Left colon (tissue), 2 donors: ENCODE measurements around the gene QDPR. TPM values are rescaled to one million over a fixed set of nuclear protein-coding genes. Genes with fewer than 3 reads are reported as not detected.
A peak's percentile ranks its signal among the peaks of the same experiment; 100 is the strongest.
"Not testable (repeated sequence)": the region's sequence is repeated elsewhere in the genome, so short reads cannot be mapped to it uniquely, and the experiment has no call there.

Experiments
- ATAC-seq: fragments of 200-7000 bp; cut with Tn5 transposase; one replicate; pipeline ENCODE4 v1.9.1; 2020; ENCODE audit warnings: mild to moderate bottlenecking, moderate library complexity
- DNase-seq, 2 donors: peaks; one replicate each; pipeline ENCODE4 v3.0.0-alpha.2; 2020
- intact Hi-C, 2 donors: fragments of 100-400 bp; cut with DNase I in 1 of 2; cut with micrococcal nuclease in 1 of 2; formaldehyde crosslinking; loops; one replicate each; pipeline versions ENCODE4 v1.11.2 to v1.14.0; 2022; cut with DNase I, micrococcal nuclease
- total RNA-seq, 2 donors: library from RNA; stranded (reverse); fragmentation: NEBNext Ultra II Directional; extraction: Animal tissue kit (Norgen Biotek cat#: 25700); gene quantifications; one replicate each; pipeline ENCODE4 v1.2.1, GENCODE V29; 2021
- donor health status: DM: no; HTN: no; CAD: no.
- donor health status: DM: yes; HTN: yes; CAD: no.

The QDPR gene
- total RNA-seq, 2 donors from 2014 or later = 16.9 to 23.7 TPM

GRCh38 chr4:17450269-17450804, 61.6 kb downstream of the QDPR start:
- intact Hi-C loops = no loop called here
- ATAC-seq (no peak), DNase-seq (no peak)

GRCh38 chr4:17448689-17449088, 63.2 kb downstream of the QDPR start:
- intact Hi-C loops = loop anchor here in 1 of 2 donors (5.0 to 10.0 kb wide), 2 partner anchors 104 to 1156 kb away; no protein-coding TSS in a partner anchor
- DNase-seq (no peak), ATAC-seq (no peak)

GRCh38 chr4:17447675-17448298, 64.1 kb downstream of the QDPR start:
- peak in 1 of 2 donors; percentile 27 for DNase-seq
- intact Hi-C loops = loop anchor here in 1 of 2 donors (5.0 to 10.0 kb wide), 2 partner anchors 103 to 1155 kb away; no protein-coding TSS in a partner anchor
- ATAC-seq = peak; percentile 82

- intact Hi-C loops = loop anchor here in 1 of 2 donors (5.0 to 10.0 kb wide), 2 partner anchors 102 to 1155 kb away; no protein-coding TSS in a partner anchor
- DNase-seq (no peak), ATAC-seq (no peak)
Measured at GRCh38 chr4:17447056-17447455, 64.8 kb downstream of the QDPR start.

GRCh38 chr4:17442477-17442876, 69.4 kb downstream of the QDPR start:
- intact Hi-C loops = loop anchor here in 1 of 2 donors (10.0 kb wide), 1 partner anchor 98 kb away; no protein-coding TSS in a partner anchor
- not testable (repeated sequence) for DNase-seq, ATAC-seq

GRCh38 chr4:17437396-17437795, 74.5 kb downstream of the QDPR start:
- ATAC-seq = peak; percentile 75
- DNase-seq = peak in 1 of 2 donors; percentile 13
- intact Hi-C loops = no loop called here

- intact Hi-C loops = no loop called here
- DNase-seq (no peak), ATAC-seq (no peak)
Measured at GRCh38 chr4:17436750-17437090, 75.2 kb downstream of the QDPR start.

Other genes starting within 250 kb of the QDPR start
- not detected for gene CLRN2, start 3.1 kb upstream of the QDPR start, total RNA-seq
- gene LAP3, start 65.1 kb upstream of the QDPR start, total RNA-seq = 10 to 100 TPM; 57.5 to 67.4 TPM
- 10 to 100 TPM; 31.8 to 32.1 TPM for gene MED28, start 102.6 kb upstream of the QDPR start, total RNA-seq